DND-41 (cell line): ENCODE data around the gene GFOD1.

Experiments used
- CTCF ChIP-seq: IDR thresholded peaks from 2 replicates; pipeline ENCODE4 v1.5.1; 2012; ENCODE audit warnings: borderline replicate concordance, low read length, moderate library complexity, mild to moderate bottlenecking; ENCODE audit not compliant: poor library complexity, severe bottlenecking; ENCODE audit errors: extremely low read depth
- EZH2 ChIP-seq: IDR thresholded peaks from 3 replicates; pipeline ENCODE4 v1.6.1; 2012; ENCODE audit warnings: borderline replicate concordance, low read depth, mild to moderate bottlenecking, moderate library complexity, low read length, inconsistent platforms; ENCODE audit not compliant: severe bottlenecking

- no peak for TF ChIP-seq CTCF
- no peak for TF ChIP-seq EZH2
Measured at GRCh38 chr6:13351271-13351670, 136.1 kb downstream of the GFOD1 start.
